Esophagus muscularis mucosa (tissue), 4 donors: ENCODE measurements around the gene HRCT1.

Experiments used
- EP300 ChIP-seq: sonication (generic); formaldehyde crosslinking; IDR thresholded peaks from one replicate; pipeline ENCODE4 v1.6.1; 2017; ENCODE audit warnings: antibody characterized with exemption
- POLR2A ChIP-seq: fragments of 450-650 bp; IDR thresholded peaks from one replicate; pipeline ENCODE4 v1.6.1; 2017; ENCODE audit warnings: antibody characterized with exemption, moderate library complexity, mild to moderate bottlenecking, low read depth
- POLR2AphosphoS5 ChIP-seq, 2 donors: sonication (generic); formaldehyde crosslinking; IDR thresholded peaks; one replicate each; pipeline ENCODE4 v1.6.1; 2017; ENCODE audit warnings: antibody characterized with exemption in 2 of 2
- TF ChIP-seq, protein P1 (sequence below), 3 experiments: fragments of 200-600 bp in 2 of 3; fragments of 450-650 bp in 1 of 3; sonication (generic) in 2 of 3; IDR thresholded peaks; one replicate each; pipeline ENCODE4 v1.5.1; 2017 to 2019; ENCODE audit warnings: antibody characterized with exemption in 3 of 3, mild to moderate bottlenecking in 2 of 3, moderate library complexity in 1 of 3

DNA sequence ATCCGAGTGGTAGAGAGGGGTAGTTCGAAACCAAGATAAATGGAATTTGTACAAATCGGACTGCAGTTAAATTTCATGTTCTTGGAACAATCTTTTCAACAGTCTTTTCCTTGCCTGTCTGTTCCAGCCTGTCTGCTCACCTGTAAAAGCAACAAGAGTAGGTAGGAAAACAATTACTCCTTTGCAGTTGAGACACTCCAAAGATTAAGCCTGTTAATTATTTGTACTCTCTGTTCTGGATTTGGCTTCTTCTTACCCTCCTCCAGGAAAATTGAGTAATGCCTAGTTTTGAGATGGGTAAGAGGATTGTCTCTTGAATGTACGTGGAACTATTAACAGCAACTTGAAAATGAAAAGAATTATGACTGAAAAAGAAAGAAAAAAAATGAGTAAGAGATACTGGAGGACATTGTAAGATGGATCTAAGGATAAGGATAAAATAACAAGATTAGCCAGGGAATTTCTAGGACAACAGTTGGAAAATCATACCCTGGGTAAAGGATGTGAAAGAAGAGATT is 27.6 kb downstream of the HRCT1 start:
- TF ChIP-seq POLR2A: no peak
- TF ChIP-seq, protein P1, sequence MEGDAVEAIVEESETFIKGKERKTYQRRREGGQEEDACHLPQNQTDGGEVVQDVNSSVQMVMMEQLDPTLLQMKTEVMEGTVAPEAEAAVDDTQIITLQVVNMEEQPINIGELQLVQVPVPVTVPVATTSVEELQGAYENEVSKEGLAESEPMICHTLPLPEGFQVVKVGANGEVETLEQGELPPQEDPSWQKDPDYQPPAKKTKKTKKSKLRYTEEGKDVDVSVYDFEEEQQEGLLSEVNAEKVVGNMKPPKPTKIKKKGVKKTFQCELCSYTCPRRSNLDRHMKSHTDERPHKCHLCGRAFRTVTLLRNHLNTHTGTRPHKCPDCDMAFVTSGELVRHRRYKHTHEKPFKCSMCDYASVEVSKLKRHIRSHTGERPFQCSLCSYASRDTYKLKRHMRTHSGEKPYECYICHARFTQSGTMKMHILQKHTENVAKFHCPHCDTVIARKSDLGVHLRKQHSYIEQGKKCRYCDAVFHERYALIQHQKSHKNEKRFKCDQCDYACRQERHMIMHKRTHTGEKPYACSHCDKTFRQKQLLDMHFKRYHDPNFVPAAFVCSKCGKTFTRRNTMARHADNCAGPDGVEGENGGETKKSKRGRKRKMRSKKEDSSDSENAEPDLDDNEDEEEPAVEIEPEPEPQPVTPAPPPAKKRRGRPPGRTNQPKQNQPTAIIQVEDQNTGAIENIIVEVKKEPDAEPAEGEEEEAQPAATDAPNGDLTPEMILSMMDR (IDR thresholded peaks at IDR 0.05): no peak
- no peak for TF ChIP-seq EP300
- no peak for TF ChIP-seq POLR2AphosphoS5 (IDR thresholded peaks at IDR 0.05)
